ENCODE results near the gene TLX1. TPM values are rescaled to one million over a fixed set of nuclear protein-coding genes. Genes with fewer than 3 reads are reported as not detected.

The TLX1 gene
- total RNA-seq, 4 donors from 2014 or later: not detected

GRCh38 chr10:101118031-101118430 lies 13.1 kb upstream of the TLX1 start:
- TF ChIP-seq POLR2A (IDR thresholded peaks at IDR 0.05) (no peak), CTCF (IDR thresholded peaks at IDR 0.05) (no peak)
- Histone ChIP-seq H3K27me3 (peaks cover 0 to 23% of the 10 kb centered on the region in 2 donors), H3K9me3 (no peaks in the 10 kb centered on the region), H3K27ac (no peak overlapping the region), H3K4me3 (no peak overlapping the region), H3K4me1 (no peaks in the 10 kb centered on the region), H3K36me3 (no peaks in the 10 kb centered on the region)
- intact Hi-C loops (cut with DNase I; ENCODE audit: low total_unique reads): no loop called here
- DNase-seq: no peak

- H3K4me1 ChIP-seq: peaks cover 0 to 6% of the 10 kb centered on the region in 2 donors
- no peak overlapping the region for H3K27ac ChIP-seq
- DNase-seq: no peak
- intact Hi-C loops (cut with DNase I; ENCODE audit: low total_unique reads): no loop called here
- H3K36me3 ChIP-seq: no peaks in the 10 kb centered on the region
- peaks cover 0 to 30% of the 10 kb centered on the region in 2 donors for H3K27me3 ChIP-seq
- H3K4me3 ChIP-seq: no peak overlapping the region
- no peaks in the 10 kb centered on the region for H3K9me3 ChIP-seq
- no peak for TF ChIP-seq POLR2A (IDR thresholded peaks at IDR 0.05)
- TF ChIP-seq CTCF (IDR thresholded peaks at IDR 0.05): no peak
Observed at GRCh38 chr10:101120520-101120883, 10.6 kb upstream of the TLX1 start.

- Histone ChIP-seq H3K27me3 (peaks cover 0 to 30% of the 10 kb centered on the region in 2 donors), H3K4me3 (peak overlapping the region; percentile 22 to 35), H3K36me3 (no peaks in the 10 kb centered on the region), H3K27ac (no peak overlapping the region), H3K9me3 (no peaks in the 10 kb centered on the region), H3K4me1 (peaks cover 0 to 6% of the 10 kb centered on the region in 2 donors)
- no peak for DNase-seq
- no peak for TF ChIP-seq POLR2A (IDR thresholded peaks at IDR 0.05)
- TF ChIP-seq CTCF (IDR thresholded peaks at IDR 0.05): no peak
- intact Hi-C loops (cut with DNase I; ENCODE audit: low total_unique reads): no loop called here
Observed at GRCh38 chr10:101120884-101121653, 10.0 kb upstream of the TLX1 start.

- peaks cover under 1 to 33% of the 10 kb centered on the region in 2 donors for H3K27me3 ChIP-seq
- intact Hi-C loops (cut with DNase I; ENCODE audit: low total_unique reads): no loop called here
- H3K4me3 ChIP-seq: peak overlapping the region in 1 of 2 donors; percentile 35
- no peak for TF ChIP-seq CTCF (IDR thresholded peaks at IDR 0.05)
- no peak for TF ChIP-seq POLR2A (IDR thresholded peaks at IDR 0.05)
- no peak for DNase-seq
- H3K27ac ChIP-seq: no peak overlapping the region
- peaks cover 0 to 6% of the 10 kb centered on the region in 2 donors for H3K4me1 ChIP-seq
- no peaks in the 10 kb centered on the region for H3K9me3 ChIP-seq
- H3K36me3 ChIP-seq: no peaks in the 10 kb centered on the region
Observed at GRCh38 chr10:101121654-101122031, 9.5 kb upstream of the TLX1 start.

- no peak for DNase-seq
- Histone ChIP-seq H3K27me3 (peaks cover 3 to 40% of the 10 kb centered on the region in 2 donors), H3K4me1 (peaks cover 0 to 6% of the 10 kb centered on the region in 2 donors), H3K4me3 (no peak overlapping the region), H3K9me3 (no peaks in the 10 kb centered on the region), H3K36me3 (no peaks in the 10 kb centered on the region), H3K27ac (no peak overlapping the region)
- TF ChIP-seq POLR2A (IDR thresholded peaks at IDR 0.05): no peak
- TF ChIP-seq CTCF (IDR thresholded peaks at IDR 0.05): no peak
- intact Hi-C loops (cut with DNase I; ENCODE audit: low total_unique reads): no loop called here
Observed at GRCh38 chr10:101122270-101123084, 8.6 kb upstream of the TLX1 start.
